ENCODE data around the gene DISC1.
"Not testable (repeated sequence)": the region's sequence is repeated elsewhere in the genome, so short reads cannot be mapped to it uniquely, and the experiment has no call there.

DISC1 gene

GRCh38 chr1:231779081-231779480, 152.5 kb downstream of the DISC1 start:
- DNase-seq, result no peak

- DNase-seq, result no peak
Observed at GRCh38 chr1:231781892-231782291, 155.3 kb downstream of the DISC1 start.

- not testable (repeated sequence) for DNase-seq
Observed at GRCh38 chr1:231785073-231785472, 158.5 kb downstream of the DISC1 start.

DNA sequence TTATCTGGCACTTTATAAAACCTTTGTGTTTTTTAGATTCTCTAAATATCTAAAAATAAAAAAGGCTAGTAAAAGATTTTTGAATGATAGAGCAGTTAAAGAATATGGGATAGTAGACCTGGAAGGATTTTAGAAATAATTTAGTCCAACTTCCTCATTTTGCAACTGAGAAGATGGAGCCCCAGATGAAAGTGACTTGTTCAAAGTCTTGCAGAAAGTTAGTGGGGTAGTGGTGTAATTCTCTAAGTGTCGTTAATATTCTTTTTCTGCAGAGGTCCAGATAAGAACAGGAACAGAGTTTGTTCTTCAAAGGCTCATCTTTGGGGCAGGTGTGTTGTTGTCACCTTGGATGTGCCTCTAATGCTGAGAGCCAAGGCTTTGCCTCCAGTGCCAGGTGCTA, 159.5 kb downstream of the DISC1 start:
- no peak for DNase-seq

GRCh38 chr1:231792634-231793033, 166.0 kb downstream of the DISC1 start:
- DNase-seq, result no peak

GRCh38 chr1:231793893-231794292, 167.3 kb downstream of the DISC1 start:
- DNase-seq, result no peak

DNA sequence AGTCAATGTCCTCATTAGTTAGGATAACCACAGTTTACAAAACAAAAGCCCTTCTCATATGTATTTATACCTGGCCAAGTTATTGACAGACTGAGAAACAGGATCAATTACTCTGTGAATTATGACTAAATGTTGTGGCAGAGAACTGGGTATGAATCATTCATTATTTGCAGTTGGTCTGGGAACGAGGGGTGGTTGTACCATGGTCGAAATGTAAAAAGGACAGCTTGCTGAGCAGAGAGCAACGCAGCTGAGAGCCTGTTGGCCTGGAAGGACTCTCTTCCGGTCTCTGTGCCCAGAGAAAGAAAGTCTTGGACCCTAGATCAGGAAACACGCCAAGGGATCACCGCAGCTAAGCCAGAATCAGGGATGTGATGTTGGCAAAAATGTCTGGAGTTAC, 169.6 kb downstream of the DISC1 start:
- no peak for DNase-seq

DNA sequence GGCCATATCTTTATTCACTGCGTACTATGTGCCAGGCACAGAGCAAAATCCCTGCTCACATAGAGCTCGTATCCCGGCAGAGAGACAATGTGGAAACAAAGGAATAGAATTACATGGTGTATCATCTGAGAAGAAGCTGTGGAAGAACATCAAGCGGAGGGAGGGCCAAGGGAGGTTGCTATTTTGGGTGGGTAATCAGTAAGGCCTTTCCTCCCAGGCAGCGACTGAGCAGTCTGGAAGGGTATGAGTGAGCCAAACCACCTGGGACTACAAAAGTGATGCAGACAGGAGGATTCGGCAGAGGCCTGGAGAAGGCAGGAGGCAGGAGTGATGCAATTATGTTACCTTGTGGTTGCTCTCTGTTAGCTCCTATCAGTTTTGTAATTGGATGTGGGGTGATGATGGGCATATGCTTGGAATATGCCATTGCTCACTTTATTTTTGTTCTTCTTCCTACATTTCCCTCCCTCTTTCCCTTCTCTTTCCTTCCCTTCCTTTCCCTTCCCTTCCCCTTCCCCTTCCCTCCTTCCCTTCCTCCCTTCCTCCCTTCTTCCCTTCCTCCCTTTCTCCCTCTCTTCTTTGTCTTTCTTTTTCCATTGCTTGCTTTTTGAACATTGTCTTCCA, 172.9 kb downstream of the DISC1 start:
- no peak for DNase-seq

- no peak for DNase-seq
Observed at GRCh38 chr1:231800108-231800507, 173.5 kb downstream of the DISC1 start.

- DNase-seq, result no peak
Observed at GRCh38 chr1:231801042-231801585, 174.5 kb downstream of the DISC1 start.

GRCh38 chr1:231803353-231803752, 176.8 kb downstream of the DISC1 start:
- no peak for DNase-seq

DNA sequence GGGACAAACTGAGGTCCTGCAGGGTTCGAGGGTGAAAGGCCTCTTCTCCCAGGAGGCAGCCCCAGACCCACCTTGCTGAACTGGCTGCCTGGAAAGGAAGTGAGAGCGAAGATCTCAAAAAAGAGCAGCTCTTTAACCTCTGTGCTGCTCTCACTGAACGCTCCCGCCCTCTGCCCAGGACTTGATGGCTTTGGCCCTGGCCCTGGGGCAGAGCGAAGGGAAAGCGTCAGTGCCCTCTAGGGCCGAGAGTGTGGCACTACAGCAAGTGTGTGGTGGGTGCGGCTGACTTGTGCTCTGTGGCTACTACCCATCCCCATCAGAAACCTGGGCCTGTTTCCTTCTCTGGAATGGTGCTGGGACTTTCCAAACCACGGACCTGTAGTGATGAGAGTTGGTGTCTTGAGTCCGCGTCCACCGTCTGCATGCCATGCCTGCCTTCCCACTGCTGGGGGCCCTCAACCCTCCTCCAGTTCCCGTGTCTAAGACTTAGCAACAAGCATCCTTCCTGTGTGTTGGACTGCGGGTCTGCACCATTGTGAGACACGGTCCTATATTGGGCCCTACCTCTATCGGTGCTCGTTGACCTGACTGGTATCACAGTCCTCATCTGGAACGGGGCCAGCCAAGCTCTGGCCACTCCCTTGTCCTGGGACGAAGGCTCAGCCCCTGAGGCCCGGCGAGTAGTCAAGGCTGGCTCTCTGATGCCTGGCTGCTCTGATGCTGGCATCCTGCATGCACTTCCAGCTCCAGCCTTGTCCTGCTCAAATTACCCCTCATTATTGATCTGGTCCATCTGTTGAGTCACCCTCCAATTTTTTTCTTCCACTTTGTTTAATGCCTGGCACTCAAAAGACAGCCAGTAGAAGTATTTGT, 180.3 kb downstream of the DISC1 start:
- peak; percentile 73 for DNase-seq

GRCh38 chr1:231807541-231807940, 181.0 kb downstream of the DISC1 start:
- DNase-seq, result peak; percentile 73

GRCh38 chr1:231808116-231808515, 181.5 kb downstream of the DISC1 start:
- DNase-seq, result no peak

- DNase-seq, result peak; percentile 19
Observed at GRCh38 chr1:231808990-231809389, 182.4 kb downstream of the DISC1 start.

GRCh38 chr1:231810415-231810814, 183.8 kb downstream of the DISC1 start:
- DNase-seq, result no peak

GRCh38 chr1:231814021-231814420, 187.4 kb downstream of the DISC1 start:
- DNase-seq, result no peak

DNA sequence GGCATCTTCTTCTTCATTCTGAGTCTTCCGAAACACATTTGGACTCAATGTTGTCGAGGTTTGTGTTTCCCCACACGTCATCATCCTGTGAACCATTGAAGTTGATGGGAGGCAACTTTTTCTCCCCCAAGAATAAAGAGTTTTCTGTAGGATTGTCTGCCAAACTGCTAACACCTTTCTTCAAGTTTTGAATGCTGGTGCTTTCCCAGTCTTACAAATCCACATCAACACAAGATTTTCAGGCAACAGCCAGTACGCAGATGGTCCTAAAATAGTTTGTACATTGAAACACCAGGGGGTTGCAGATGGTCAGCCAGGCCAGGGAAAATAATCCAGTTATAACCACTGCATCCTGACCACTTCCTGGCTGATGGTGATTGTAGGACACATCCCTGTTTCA, 187.9 kb downstream of the DISC1 start:
- DNase-seq, result no peak

DNA sequence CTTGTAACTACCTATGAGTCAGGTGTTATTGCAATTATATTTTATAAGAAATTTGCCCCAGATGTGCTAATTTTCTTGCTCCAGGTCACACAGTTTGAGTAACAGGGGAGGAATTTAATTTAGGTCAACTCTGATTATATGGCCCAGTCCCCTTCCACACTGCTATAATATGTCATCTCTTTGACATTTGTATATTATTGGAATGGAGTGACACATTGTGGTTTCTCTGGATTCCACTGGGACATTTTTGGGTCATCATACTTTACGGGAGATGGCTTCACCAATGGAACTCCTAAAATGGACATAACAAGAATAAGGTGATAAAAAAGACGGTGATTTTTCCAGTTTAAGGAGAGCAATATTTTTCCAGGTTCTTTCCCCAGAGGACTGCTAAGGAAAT, 191.2 kb downstream of the DISC1 start:
- DNase-seq, result no peak

DNA sequence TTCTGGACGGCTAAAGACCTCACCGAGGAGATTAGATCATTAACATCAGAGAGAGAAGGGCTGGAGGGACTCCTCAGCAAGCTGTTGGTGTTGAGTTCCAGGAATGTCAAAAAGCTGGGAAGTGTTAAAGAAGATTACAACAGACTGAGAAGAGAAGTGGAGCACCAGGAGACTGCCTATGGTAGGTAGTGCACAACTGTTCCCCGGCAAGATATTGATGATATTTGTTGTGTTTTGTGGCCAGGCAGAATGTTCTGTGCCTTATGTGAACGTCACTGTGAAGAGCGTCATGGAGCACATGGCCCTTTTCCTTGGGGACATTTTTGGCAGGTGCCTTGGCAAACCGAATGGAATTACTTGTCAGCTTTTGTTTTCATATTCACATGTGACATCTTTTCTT, 191.7 kb downstream of the DISC1 start:
- no peak for DNase-seq

DNA sequence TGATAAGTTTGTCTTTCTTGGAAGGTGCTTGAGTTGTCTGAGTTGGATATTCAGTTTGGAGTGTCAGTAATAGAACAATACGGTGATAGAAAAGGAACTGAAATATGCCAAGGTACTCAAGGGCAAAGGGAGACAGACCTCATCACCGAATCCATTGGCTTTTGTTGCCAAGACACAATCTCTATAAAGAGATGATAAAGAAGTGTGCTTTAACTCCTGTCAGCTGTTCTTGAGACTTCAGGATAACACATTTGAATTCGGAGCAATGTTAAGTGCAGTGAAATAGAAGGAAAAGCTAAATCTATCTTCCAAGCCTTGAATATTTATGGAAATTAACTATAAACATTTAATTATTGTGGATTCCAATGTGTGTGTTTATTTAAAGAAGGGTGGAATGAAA, 194.7 kb downstream of the DISC1 start:
- DNase-seq, result no peak

- DNase-seq, result no peak
Observed at GRCh38 chr1:231822041-231822440, 195.5 kb downstream of the DISC1 start.

- DNase-seq, result no peak
Observed at GRCh38 chr1:231826566-231826965, 200.0 kb downstream of the DISC1 start.
